MV-4-11 (cell line): Measurements from ENCODE around the gene COPS2.
"Not testable (repeated sequence)": the region's sequence is repeated elsewhere in the genome, so short reads cannot be mapped to it uniquely, and the experiment has no call there.

Experiments
- DNase-seq: peaks from one replicate; lab custom pipeline; 2025; lab: John Stamatoyannopoulos, UW

Gene COPS2

DNA sequence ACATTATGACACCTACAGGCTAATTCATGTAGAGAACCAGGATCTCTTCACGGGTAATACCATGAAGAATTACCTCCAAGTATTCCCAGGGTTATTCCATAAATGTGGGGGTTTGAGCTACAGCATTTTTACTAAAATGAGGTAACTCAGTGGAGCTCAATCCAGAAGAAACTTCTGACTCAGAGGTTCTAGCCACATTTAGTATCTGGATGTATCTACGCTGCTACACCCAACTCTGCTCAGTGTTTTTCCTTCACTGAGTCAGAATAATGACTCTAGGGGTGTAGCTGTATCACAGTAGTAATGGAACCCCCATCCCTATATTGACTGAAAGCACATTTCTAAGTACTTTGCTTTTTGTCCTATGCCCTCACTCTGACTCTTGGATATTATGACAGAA is 52.4 kb downstream of the COPS2 start:
- no peak for DNase-seq

DNA sequence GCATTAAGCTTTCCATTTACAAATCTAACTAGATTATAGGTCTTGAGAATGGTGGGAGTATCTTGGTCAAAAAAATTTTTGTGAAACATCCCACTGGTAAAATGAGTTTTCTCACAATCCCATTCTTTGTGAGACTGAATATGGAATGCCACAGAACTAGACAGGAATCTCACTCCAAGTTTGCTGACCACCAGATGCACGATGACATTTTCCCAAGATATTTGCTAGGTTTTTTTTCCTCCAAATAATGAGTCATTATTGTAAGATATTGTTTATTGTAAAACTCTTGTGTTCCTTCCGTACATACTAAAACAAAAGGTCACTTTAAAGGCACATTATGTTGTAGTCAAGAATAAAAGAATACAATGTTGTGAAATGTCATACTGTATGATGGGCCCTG is 53.9 kb downstream of the COPS2 start:
- no peak for DNase-seq

GRCh38 chr15:49096090-49096750 is 59.2 kb downstream of the COPS2 start:
- peak; percentile 44 for DNase-seq

DNA sequence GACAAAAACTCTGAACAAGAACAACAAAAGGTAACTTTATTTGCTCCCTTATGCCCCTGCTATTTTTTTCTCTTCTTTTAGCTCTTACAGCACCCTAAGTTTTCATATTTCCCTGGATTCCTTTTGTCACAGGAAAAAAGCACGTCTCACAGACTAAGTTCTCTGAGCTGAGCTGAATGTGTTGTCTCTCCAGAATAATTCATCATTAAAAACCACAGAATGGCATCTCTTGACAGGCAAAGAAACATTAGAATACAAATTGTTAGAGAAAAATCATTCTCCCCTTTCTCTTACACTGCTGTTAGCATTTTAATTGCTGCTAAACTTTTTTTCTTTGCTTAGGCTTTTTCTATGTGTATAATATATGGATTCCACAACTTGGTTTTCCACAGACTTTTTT is 60.5 kb downstream of the COPS2 start:
- no peak for DNase-seq

- no peak for DNase-seq
Observed at GRCh38 chr15:49093252-49094105, 61.9 kb downstream of the COPS2 start.

DNA sequence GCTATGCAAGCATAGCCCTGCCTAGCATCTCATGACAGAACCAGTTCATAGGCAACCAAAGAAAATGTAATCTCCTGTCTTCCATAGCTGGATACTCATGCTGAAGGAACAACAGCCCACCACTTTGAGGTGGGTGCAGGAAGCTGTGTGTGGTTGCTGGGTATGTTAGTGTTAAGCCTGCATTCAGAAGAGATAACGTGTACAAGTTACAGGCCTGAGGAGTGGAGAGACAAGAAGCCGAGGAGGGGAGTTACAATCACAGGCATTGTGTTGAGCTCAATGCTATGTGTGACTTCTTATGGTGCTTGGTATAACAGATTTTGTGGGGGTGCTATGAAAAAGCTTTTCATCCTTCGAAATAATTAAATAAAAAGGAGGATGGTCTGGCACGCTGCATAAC is 66.4 kb downstream of the COPS2 start:
- DNase-seq = no peak

DNA sequence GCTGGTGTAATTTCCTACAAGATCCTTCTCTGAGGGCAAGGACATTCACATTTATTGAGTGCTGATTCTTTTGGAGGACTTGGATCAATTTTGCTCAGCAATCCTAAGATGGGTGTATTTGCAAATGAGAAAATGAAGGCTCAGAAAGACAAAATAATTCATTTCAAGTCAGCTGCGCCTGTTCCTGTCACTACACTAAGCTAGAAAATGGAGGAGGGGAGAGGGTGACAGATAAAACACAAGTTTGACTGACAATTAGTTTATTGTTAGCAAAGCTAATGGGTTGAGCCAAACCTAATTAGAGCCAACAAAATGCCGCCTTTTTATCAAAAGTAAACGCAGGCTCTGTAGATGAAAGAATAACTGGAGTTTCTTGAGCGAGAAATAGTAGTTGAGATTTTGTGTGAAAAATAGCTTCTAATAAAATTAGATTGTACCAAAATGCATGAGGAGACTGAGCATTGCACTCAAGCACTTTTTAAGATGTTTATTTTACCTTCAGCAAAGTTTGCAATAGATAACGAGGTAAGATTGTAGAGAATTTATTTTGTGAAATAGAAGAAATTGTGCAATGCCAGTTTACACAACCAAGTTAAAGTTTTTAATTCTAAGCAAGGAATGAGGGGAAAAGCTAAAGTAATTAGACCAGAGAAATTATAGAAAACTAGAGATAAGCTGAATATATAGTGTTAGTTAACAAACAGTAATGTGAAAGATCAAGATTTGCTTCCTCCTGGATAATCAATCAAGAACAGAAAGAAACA is 69.5 kb downstream of the COPS2 start:
- no peak for DNase-seq

- no peak for DNase-seq
Observed at GRCh38 chr15:49084285-49084570, 71.2 kb downstream of the COPS2 start.

- no peak for DNase-seq
Observed at GRCh38 chr15:49083401-49084284, 71.8 kb downstream of the COPS2 start.

DNA sequence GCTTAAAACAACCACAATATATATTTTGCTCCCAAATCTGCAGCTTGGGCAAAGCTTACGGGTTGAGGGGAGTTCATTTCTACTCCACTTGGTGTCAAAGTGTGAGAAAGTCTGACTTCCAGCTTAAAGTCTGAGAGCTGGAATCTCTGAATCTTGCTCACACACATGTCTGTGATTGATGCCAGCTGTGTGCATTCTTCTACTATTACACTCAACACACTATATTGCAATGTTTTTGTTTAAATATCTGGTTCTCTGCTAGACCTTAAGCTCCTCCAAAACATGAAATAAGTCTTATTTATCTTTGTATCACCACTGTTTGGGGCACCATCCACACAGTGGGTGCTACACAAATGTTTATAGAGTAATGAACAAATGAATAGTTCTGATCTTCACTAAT is 72.4 kb downstream of the COPS2 start:
- DNase-seq = no peak

DNA sequence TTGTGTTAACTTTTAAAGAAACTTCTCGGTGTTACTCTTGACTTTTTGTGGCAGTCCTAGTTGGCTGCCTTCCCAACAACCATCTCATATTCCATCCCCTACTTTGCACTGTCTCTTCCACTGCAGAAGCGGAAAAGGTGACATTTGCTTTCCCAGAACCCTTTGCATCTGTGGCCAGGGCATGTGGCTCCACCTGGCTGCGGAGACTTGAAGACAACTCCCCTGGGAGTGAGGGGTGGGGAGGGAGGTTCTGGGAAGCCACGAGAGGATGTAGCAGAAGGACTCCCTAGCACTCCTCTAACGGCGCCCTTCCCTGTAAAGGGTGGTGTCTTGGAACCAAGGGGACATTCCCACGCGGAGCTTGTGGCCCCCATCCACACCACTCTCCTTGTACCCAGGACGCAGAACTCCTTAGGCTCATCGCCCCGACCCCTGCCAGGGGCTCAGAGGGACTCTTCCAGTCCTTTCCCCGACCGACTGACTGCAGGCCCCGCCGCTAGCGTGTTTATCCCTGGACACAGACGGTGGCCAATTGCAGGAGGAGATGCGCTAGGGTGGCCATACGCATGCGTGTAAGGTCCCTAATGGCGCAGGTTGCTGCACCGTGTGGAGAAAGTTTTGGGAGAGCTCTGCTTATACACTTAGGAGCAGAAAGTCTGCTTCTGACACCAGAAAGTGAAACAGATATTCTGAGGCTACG is 75.9 kb downstream of the COPS2 start:
- DNase-seq = no peak

- peak; percentile 86 for DNase-seq
Observed at GRCh38 chr15:49075881-49076280, 79.5 kb downstream of the COPS2 start.

GRCh38 chr15:49074589-49075287 is 80.7 kb downstream of the COPS2 start:
- DNase-seq = not testable (repeated sequence)
